Prostate gland (tissue), 2 donors: ENCODE results near the gene SANBR. TPM values are rescaled to one million over a fixed set of nuclear protein-coding genes. Genes with fewer than 3 reads are reported as not detected.

Source experiments
- DNase-seq: peaks from one replicate; pipeline ENCODE4 v3.0.0-alpha.2; 2019; ENCODE audit warnings: low spot score
- H3K27ac ChIP-seq, 2 donors: fragments of 200-600 bp; sonication (generic); 2 replicates each; pipeline ENCODE4 v1.5.1; 2017 to 2019
- H3K27me3 ChIP-seq: fragments of 200-600 bp; sonication (generic); replicated peaks from 2 replicates; pipeline ENCODE4 v1.5.1; 2019; ENCODE audit not compliant: insufficient read depth
- H3K36me3 ChIP-seq, 2 donors: fragments of 200-600 bp; sonication (generic); 1 replicate in 1 of 2; 2 replicates in 1 of 2; pipeline versions ENCODE4 v1.5.1 to v1.8.1; 2017 to 2019
- H3K4me1 ChIP-seq: fragments of 200-600 bp; sonication (generic); replicated peaks from 2 replicates; pipeline ENCODE4 v1.5.1; 2019
- H3K4me3 ChIP-seq, 2 donors: fragments of 200-600 bp; sonication (generic); 2 replicates each; pipeline ENCODE4 v1.5.1; 2017 to 2019
- H3K9me3 ChIP-seq: fragments of 200-600 bp; sonication (generic); 2 replicates; pipeline ENCODE4 v1.5.1; 2017
- POLR2A ChIP-seq: fragments of 450-650 bp; IDR thresholded peaks from one replicate; pipeline ENCODE4 v1.6.1; 2016; ENCODE audit warnings: antibody characterized with exemption, mild to moderate bottlenecking
- POLR2AphosphoS5 ChIP-seq: sonication (generic); formaldehyde crosslinking; IDR thresholded peaks from one replicate; pipeline ENCODE4 v1.6.1; 2017; ENCODE audit warnings: antibody characterized with exemption
- WGBS: methylation state at CpG from one replicate; pipeline ENCODE4 v1.1.5; 2018; 5-methylcytosine and 5-hydroxymethylcytosine counted together
- intact Hi-C: fragments of 100-400 bp; cut with DNase I; formaldehyde crosslinking; loops from one replicate; pipeline ENCODE4 v1.14.2; 2022
- total RNA-seq, 2 donors: library from RNA; depleted of rRNA; stranded (reverse); fragments of >200 nt; gene quantifications; one replicate each; pipeline ENCODE4 v1.1.0, GENCODE V29; 2016
- TF ChIP-seq, protein P1 (sequence below), 4 experiments: fragments of 200-600 bp in 2 of 4; fragments of 450-650 bp in 2 of 4; sonication (generic) in 2 of 4; IDR thresholded peaks; 1 replicate in 3 of 4; 2 replicates in 1 of 4; pipeline ENCODE4 v1.5.1; 2016 to 2019; ENCODE audit warnings: antibody characterized with exemption in 4 of 4, mild to moderate bottlenecking in 2 of 4, moderate library complexity in 2 of 4

The SANBR gene
- total RNA-seq, 2 donors from 2014 or later, result 4.8 to 7.7 TPM

DNA sequence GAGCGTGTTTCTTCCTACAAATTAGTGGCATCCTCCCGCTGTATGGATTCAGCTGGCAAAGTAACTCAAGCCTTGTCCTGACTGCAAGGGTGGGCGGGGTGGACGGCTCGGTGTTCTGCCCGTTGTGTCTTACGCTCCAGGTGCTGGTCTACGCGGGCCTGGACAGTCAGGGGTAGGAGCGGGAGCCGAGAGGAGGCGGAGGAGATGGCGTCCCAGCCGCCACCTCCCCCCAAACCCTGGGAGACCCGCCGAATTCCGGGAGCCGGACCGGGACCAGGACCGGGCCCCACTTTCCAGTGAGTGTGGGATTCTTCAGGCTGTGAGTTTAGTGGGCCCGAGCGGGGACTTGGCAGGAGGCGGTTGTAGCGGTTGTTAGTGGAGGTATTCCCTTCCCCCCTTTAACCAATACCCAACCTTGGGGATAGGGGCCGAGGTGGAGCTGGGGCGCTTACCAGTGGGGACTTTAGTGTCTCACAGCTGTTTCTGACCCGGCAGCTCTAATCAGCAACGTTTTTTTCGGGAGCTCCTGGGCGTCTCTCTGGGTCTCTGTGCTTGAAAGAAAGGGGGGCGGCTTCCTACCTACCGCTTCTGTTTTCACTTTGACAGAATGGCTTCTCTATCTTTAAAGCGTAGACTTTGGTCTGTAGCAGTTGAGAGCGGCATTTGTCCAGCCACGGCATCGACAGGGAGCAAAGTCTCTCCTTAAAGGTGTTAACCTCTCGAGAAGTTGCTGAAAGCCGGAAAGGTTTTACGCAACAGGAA is 47.9 kb upstream of the SANBR start, which contains the start of the genes PEX13 and PUS10:
Gene PEX13 (plus strand): TSS at position 165 of the 762 bp plus-strand sequence. CDS start 40 bp downstream, at position 205.
Gene PUS10 (minus strand): TSS at position 700 of the 762 bp plus-strand sequence. CDS start 6,365 bp downstream, outside the sequence.
- Histone ChIP-seq H3K9me3 (no peaks in the 10 kb centered on the region), H3K27ac (peak within 1 kb of the TSS; percentile 92 to 96), H3K36me3 (no peaks in the 10 kb centered on the region), H3K4me3 (peak within 1 kb of the TSS; percentile 62 to 83), H3K27me3 (no peaks in the 10 kb centered on the region), H3K4me1 (no peaks in the 10 kb centered on the region)
- intact Hi-C loops, result loop anchor here (2.0 kb wide), 1 partner anchor 47 kb away; the partner anchor contains the start of gene SANBR
- peak; percentile 82 for DNase-seq
- WGBS, result under 1% methylated on average over 21 of the region's 39 CpGs
- TF ChIP-seq POLR2A (peak; percentile 60), POLR2AphosphoS5 (peak; percentile 31)
- TF ChIP-seq, protein P1, sequence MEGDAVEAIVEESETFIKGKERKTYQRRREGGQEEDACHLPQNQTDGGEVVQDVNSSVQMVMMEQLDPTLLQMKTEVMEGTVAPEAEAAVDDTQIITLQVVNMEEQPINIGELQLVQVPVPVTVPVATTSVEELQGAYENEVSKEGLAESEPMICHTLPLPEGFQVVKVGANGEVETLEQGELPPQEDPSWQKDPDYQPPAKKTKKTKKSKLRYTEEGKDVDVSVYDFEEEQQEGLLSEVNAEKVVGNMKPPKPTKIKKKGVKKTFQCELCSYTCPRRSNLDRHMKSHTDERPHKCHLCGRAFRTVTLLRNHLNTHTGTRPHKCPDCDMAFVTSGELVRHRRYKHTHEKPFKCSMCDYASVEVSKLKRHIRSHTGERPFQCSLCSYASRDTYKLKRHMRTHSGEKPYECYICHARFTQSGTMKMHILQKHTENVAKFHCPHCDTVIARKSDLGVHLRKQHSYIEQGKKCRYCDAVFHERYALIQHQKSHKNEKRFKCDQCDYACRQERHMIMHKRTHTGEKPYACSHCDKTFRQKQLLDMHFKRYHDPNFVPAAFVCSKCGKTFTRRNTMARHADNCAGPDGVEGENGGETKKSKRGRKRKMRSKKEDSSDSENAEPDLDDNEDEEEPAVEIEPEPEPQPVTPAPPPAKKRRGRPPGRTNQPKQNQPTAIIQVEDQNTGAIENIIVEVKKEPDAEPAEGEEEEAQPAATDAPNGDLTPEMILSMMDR (IDR thresholded peaks at IDR 0.05), result no peak

DNA sequence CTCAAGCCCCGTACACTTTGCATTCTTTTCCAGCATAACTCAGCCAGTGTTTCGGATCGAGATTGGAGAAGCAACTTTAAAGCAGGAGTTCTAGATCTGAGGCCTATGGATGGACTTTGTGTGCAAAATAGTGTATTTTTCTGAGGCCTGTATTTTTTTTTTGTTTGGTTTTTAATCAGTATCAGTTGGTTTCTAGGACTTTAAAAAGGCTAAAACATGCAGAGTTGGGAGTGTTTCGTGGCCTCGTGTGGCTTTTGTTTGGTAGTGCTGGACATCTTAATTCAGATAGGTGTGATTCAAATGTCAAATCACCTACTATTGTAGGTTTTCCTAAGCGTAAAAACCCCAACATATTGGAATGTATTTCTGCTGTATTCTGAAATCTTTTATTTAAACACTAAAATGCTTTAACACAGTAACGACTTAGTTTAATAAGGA is 47.3 kb upstream of the SANBR start:
- Histone ChIP-seq H3K36me3 (no peaks in the 10 kb centered on the region), H3K4me3 (peak overlapping the region; percentile 62 to 83), H3K27ac (peak overlapping the region; percentile 92 to 96), H3K9me3 (no peaks in the 10 kb centered on the region), H3K4me1 (no peaks in the 10 kb centered on the region), H3K27me3 (no peaks in the 10 kb centered on the region)
- DNase-seq, result no peak
- TF ChIP-seq POLR2AphosphoS5, result peak; percentile 53
- no peak for TF ChIP-seq POLR2A
- intact Hi-C loops, result loop anchor here (2.0 kb wide), 1 partner anchor 46 kb away; the partner anchor contains the start of gene SANBR
- under 1% methylated on average over 7 of the region's 7 CpGs for WGBS

DNA sequence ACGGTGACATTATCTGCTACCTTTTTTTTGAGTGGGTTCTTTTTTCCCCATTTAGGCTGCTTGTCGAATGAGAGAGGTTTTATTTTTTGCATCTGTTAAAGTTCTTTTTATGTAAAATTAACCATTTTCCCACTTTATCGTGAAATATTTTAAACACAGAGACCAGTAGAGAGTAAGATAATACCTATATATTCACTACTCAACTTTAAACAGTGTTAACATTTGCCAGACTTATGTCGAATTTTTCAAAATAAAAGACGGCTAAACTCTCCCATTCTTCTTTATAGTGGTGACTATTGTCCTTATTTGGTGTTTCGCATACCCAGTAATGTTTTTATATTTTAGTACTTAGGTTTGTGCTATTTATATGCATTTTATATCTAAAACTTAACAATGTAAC is 46.9 kb upstream of the SANBR start:
- Histone ChIP-seq H3K27ac (peak overlapping the region; percentile 92 to 96), H3K27me3 (no peaks in the 10 kb centered on the region), H3K36me3 (no peaks in the 10 kb centered on the region), H3K9me3 (no peaks in the 10 kb centered on the region), H3K4me3 (peak overlapping the region; percentile 62 to 83), H3K4me1 (no peaks in the 10 kb centered on the region)
- intact Hi-C loops, result loop anchor here (2.0 kb wide), 1 partner anchor 46 kb away; the partner anchor contains the start of gene SANBR
- no peak for TF ChIP-seq POLR2A
- TF ChIP-seq, protein P1 (IDR thresholded peaks at IDR 0.05), result no peak
- no peak for TF ChIP-seq POLR2AphosphoS5
- no peak for DNase-seq
- 21% methylated on average over 6 of the region's 6 CpGs for WGBS

DNA sequence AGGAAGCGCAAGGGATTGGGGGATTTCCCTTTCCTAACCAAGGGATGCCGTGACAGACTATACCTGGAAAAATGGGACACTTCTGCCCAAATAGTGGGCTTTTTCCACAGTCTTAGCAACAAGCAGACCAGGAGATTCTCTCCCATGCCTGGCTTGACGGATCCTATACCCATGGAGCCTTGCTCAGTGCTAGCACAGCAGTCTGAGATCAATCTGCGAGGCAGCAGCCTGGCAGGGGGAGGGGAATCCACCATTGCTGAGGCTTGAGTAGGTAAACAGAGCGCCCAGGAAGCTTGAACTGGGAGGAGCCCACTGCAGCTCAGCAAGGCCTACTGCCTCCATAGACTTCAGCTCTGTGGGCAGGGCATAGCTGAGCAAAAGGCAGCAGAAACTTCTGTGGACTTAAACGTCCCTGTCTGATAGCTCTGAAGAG is 44.4 kb upstream of the SANBR start:
- Histone ChIP-seq H3K4me3 (no peak overlapping the region), H3K36me3 (no peaks in the 10 kb centered on the region), H3K9me3 (no peaks in the 10 kb centered on the region), H3K27me3 (no peaks in the 10 kb centered on the region), H3K4me1 (no peaks in the 10 kb centered on the region), H3K27ac (no peak overlapping the region)
- 93% methylated on average over 6 of the region's 6 CpGs for WGBS
- intact Hi-C loops, result no loop called here
- DNase-seq, result no peak
- TF ChIP-seq POLR2AphosphoS5 (no peak), POLR2A (no peak)
- TF ChIP-seq, protein P1 (IDR thresholded peaks at IDR 0.05), result no peak

DNA sequence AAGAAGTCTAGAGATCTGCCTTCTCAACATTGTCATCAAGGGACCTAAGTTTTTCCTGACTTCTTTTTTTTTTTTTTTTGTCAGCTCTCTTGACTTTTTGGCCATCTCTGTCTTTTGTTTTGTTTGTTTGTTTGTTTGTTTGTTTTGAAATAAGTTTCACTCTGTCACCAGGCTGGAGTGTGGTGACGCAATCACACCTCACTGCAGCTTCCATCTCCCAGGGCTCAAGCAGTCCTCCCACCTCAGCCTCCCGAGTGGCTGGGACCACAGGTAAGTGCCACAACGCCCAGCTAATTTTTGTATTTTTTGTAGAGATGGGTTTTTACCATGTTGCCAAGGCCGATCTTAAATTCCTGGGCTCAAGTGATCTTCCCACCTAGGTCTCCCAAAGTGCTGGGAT is 42.0 kb upstream of the SANBR start:
- intact Hi-C loops, result no loop called here
- H3K36me3 ChIP-seq, result no peaks in the 10 kb centered on the region
- DNase-seq, result no peak
- H3K27me3 ChIP-seq, result no peaks in the 10 kb centered on the region
- no peaks in the 10 kb centered on the region for H3K9me3 ChIP-seq
- no peak overlapping the region for H3K27ac ChIP-seq
- TF ChIP-seq POLR2AphosphoS5 (no peak), POLR2A (no peak)
- TF ChIP-seq, protein P1 (IDR thresholded peaks at IDR 0.05), result no peak
- 98% methylated on average over 4 of the region's 4 CpGs for WGBS
- no peaks in the 10 kb centered on the region for H3K4me1 ChIP-seq
- H3K4me3 ChIP-seq, result no peak overlapping the region
